Fibroblast of lung (primary cell): ENCODE results near the gene HNRNPA3.

ENCODE experiments used
- EZH2 ChIP-seq: IDR thresholded peaks from 2 replicates; pipeline ENCODE4 v1.5.1; 2012; ENCODE audit warnings: low read length, control low read depth, mild to moderate bottlenecking; ENCODE audit errors: missing control alignments
- TF ChIP-seq, protein P1 (sequence below), 2 donors: IDR thresholded peaks in 1 of 2; conservative IDR thresholded peaks in 1 of 2; 1 replicate in 1 of 2; 2 replicates in 1 of 2; pipeline ENCODE4 v1.5.1; 2011 to 2012; ENCODE audit warnings: low read length in 2 of 2, control low read depth in 1 of 2, inconsistent platforms in 1 of 2, low read depth in 1 of 2, mild to moderate bottlenecking in 1 of 2

DNA sequence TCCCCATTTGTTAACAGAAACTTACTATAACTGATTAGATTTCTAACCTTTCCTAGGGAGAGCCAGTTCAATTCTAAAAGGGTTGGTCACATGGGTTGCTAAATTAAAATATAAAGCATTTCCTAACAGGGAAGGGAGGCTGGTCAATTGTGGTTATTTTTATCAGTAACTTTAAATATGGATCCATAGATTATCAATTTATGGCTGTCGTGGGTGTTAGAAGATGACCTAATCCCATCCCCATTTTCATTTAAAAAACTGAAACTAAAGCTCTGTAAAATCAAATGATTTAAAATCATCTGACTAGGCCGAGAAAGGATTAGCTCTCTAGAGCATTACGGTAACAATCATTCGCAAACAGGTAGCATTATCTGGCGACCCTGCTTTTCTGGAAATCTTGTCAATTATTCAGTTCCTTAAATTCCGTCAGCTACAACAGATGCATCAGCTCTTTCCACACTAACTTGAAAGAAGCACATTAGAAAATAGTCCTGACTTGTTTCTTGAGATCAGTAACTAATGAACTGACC lies 953 bp upstream of the HNRNPA3 start:
- TF ChIP-seq EZH2, result no peak
- TF ChIP-seq, protein P1, sequence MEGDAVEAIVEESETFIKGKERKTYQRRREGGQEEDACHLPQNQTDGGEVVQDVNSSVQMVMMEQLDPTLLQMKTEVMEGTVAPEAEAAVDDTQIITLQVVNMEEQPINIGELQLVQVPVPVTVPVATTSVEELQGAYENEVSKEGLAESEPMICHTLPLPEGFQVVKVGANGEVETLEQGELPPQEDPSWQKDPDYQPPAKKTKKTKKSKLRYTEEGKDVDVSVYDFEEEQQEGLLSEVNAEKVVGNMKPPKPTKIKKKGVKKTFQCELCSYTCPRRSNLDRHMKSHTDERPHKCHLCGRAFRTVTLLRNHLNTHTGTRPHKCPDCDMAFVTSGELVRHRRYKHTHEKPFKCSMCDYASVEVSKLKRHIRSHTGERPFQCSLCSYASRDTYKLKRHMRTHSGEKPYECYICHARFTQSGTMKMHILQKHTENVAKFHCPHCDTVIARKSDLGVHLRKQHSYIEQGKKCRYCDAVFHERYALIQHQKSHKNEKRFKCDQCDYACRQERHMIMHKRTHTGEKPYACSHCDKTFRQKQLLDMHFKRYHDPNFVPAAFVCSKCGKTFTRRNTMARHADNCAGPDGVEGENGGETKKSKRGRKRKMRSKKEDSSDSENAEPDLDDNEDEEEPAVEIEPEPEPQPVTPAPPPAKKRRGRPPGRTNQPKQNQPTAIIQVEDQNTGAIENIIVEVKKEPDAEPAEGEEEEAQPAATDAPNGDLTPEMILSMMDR (conservative IDR thresholded peaks at IDR 0.05 in 1 of 2, IDR thresholded peaks at IDR 0.05 in 1 of 2; ENCODE audit: low read depth in 1 of 2, low read length in 2 of 2), result no peak
